Measurements from ENCODE around the gene NAV3.

NAV3 gene

GRCh38 chr12:77800501-77800900 is 30.2 kb upstream of the NAV3 start:
- no peak overlapping the region for H3K4me2 ChIP-seq (ENCODE audit: low read length)
- no peaks in the 10 kb centered on the region for H3K9me3 ChIP-seq (ENCODE audit: control insufficient read depth, insufficient read depth, low read length)
- H3F3A ChIP-seq (ENCODE audit: control insufficient read depth, insufficient read depth), result no peaks in the 10 kb centered on the region
- no peaks in the 10 kb centered on the region for H3K9me2 ChIP-seq (replicated peaks; ENCODE audit: control insufficient read depth, low read length)
- no peaks in the 10 kb centered on the region for H3K36me3 ChIP-seq (ENCODE audit: control insufficient read depth, low read length)
- H3K27me3 ChIP-seq (ENCODE audit: control insufficient read depth, low read length), result no peaks in the 10 kb centered on the region
- no peaks in the 10 kb centered on the region for H3K4me1 ChIP-seq (ENCODE audit: control insufficient read depth, low read length)
- no peak overlapping the region for H3K4me3 ChIP-seq (ENCODE audit: low read length)
- no peak for TF ChIP-seq CTCF (IDR thresholded peaks at IDR 0.05; ENCODE audit: low read depth, low read length, poor library complexity, severe bottlenecking)
- TF ChIP-seq EZH2phosphoT487 (IDR thresholded peaks at IDR 0.05; ENCODE audit: borderline replicate concordance, low read length), result no peak
- no peak overlapping the region for H3K27ac ChIP-seq (ENCODE audit: low read depth, low read length)
- no peaks in the 10 kb centered on the region for H3K79me2 ChIP-seq (ENCODE audit: control insufficient read depth, low read length)
- H4K20me1 ChIP-seq (ENCODE audit: control insufficient read depth, insufficient read depth, low read depth, low read length), result no peaks in the 10 kb centered on the region

- H3K27ac ChIP-seq (ENCODE audit: low read depth, low read length), result no peak overlapping the region
- no peaks in the 10 kb centered on the region for H4K20me1 ChIP-seq (ENCODE audit: control insufficient read depth, insufficient read depth, low read depth, low read length)
- no peaks in the 10 kb centered on the region for H3K9me2 ChIP-seq (replicated peaks; ENCODE audit: control insufficient read depth, low read length)
- no peaks in the 10 kb centered on the region for H3K79me2 ChIP-seq (ENCODE audit: control insufficient read depth, low read length)
- H3K9me3 ChIP-seq (ENCODE audit: control insufficient read depth, insufficient read depth, low read length), result no peaks in the 10 kb centered on the region
- H3K36me3 ChIP-seq (ENCODE audit: control insufficient read depth, low read length), result no peaks in the 10 kb centered on the region
- no peaks in the 10 kb centered on the region for H3F3A ChIP-seq (ENCODE audit: control insufficient read depth, insufficient read depth)
- H3K4me1 ChIP-seq (ENCODE audit: control insufficient read depth, low read length), result no peaks in the 10 kb centered on the region
- no peak overlapping the region for H3K4me2 ChIP-seq (ENCODE audit: low read length)
- no peak overlapping the region for H3K4me3 ChIP-seq (ENCODE audit: low read length)
- TF ChIP-seq EZH2phosphoT487 (IDR thresholded peaks at IDR 0.05; ENCODE audit: borderline replicate concordance, low read length) (no peak), CTCF (IDR thresholded peaks at IDR 0.05; ENCODE audit: low read depth, low read length, poor library complexity, severe bottlenecking) (no peak)
- no peaks in the 10 kb centered on the region for H3K27me3 ChIP-seq (ENCODE audit: control insufficient read depth, low read length)
Observed at GRCh38 chr12:77808534-77808933, 22.2 kb upstream of the NAV3 start.

GRCh38 chr12:77813558-77813957 is 17.1 kb upstream of the NAV3 start:
- Histone ChIP-seq H3K27me3 (ENCODE audit: control insufficient read depth, low read length) (no peaks in the 10 kb centered on the region), H3F3A (ENCODE audit: control insufficient read depth, insufficient read depth) (no peaks in the 10 kb centered on the region), H3K4me1 (ENCODE audit: control insufficient read depth, low read length) (peaks cover 2% of the 10 kb centered on the region; the same call in 1 of the 2 replicates), H3K27ac (ENCODE audit: low read depth, low read length) (no peak overlapping the region), H3K4me3 (ENCODE audit: low read length) (no peak overlapping the region), H3K79me2 (ENCODE audit: control insufficient read depth, low read length) (no peaks in the 10 kb centered on the region), H3K36me3 (ENCODE audit: control insufficient read depth, low read length) (no peaks in the 10 kb centered on the region), H3K4me2 (ENCODE audit: low read length) (no peak overlapping the region), H4K20me1 (ENCODE audit: control insufficient read depth, insufficient read depth, low read depth, low read length) (no peaks in the 10 kb centered on the region), H3K9me3 (ENCODE audit: control insufficient read depth, insufficient read depth, low read length) (no peaks in the 10 kb centered on the region), H3K9me2 (replicated peaks; ENCODE audit: control insufficient read depth, low read length) (no peaks in the 10 kb centered on the region)
- TF ChIP-seq EZH2phosphoT487 (IDR thresholded peaks at IDR 0.05; ENCODE audit: borderline replicate concordance, low read length) (no peak), CTCF (IDR thresholded peaks at IDR 0.05; ENCODE audit: low read depth, low read length, poor library complexity, severe bottlenecking) (no peak)

- Histone ChIP-seq H3K27ac (ENCODE audit: low read depth, low read length) (no peak overlapping the region), H3K27me3 (ENCODE audit: control insufficient read depth, low read length) (no peaks in the 10 kb centered on the region)
Observed at GRCh38 chr12:77814386-77814785, 16.3 kb upstream of the NAV3 start.

More at GRCh38 chr12:77814386-77814785, 16.3 kb upstream of the NAV3 start:
- H3F3A ChIP-seq (ENCODE audit: control insufficient read depth, insufficient read depth), result no peaks in the 10 kb centered on the region
- no peak overlapping the region for H3K4me3 ChIP-seq (ENCODE audit: low read length)
- H3K9me2 ChIP-seq (replicated peaks; ENCODE audit: control insufficient read depth, low read length), result no peaks in the 10 kb centered on the region
- H3K4me2 ChIP-seq (ENCODE audit: low read length), result no peak overlapping the region
- no peak for TF ChIP-seq CTCF (IDR thresholded peaks at IDR 0.05; ENCODE audit: low read depth, low read length, poor library complexity, severe bottlenecking)
- no peak for TF ChIP-seq EZH2phosphoT487 (IDR thresholded peaks at IDR 0.05; ENCODE audit: borderline replicate concordance, low read length)
- H3K9me3 ChIP-seq (ENCODE audit: control insufficient read depth, insufficient read depth, low read length), result no peaks in the 10 kb centered on the region
- no peaks in the 10 kb centered on the region for H3K36me3 ChIP-seq (ENCODE audit: control insufficient read depth, low read length)
- H3K79me2 ChIP-seq (ENCODE audit: control insufficient read depth, low read length), result no peaks in the 10 kb centered on the region
- no peaks in the 10 kb centered on the region for H4K20me1 ChIP-seq (ENCODE audit: control insufficient read depth, insufficient read depth, low read depth, low read length)
- H3K4me1 ChIP-seq (ENCODE audit: control insufficient read depth, low read length), result peaks cover 2% of the 10 kb centered on the region; the same call in 1 of the 2 replicates
